IMR-90 (cell line): Measurements from ENCODE around the gene KCNG3. TPM values are rescaled to one million over a fixed set of nuclear protein-coding genes. Genes with fewer than 3 reads are reported as not detected.

Experiments used
- ATAC-seq: fragments of 200-7000 bp; cut with Tn5 transposase; 2 replicates; pipeline ENCODE4 v1.9.1; 2020; ENCODE audit warnings: low read depth, mild to moderate bottlenecking, moderate library complexity
- BruUV-seq: library from RNA; stranded (reverse); fragments of 400-500 nt; replicated peaks from 2 replicates; lab custom pipeline; 2021; lab: Mats Ljungman, UMichigan
- CTCF ChIA-PET: fragments of 300-600 bp; formaldehyde crosslinking; extraction: SDS; loops from one replicate; lab custom pipeline; 2021; ENCODE audit warnings: antibody characterized with exemption; lab: Yijun Ruan, JAX
- POLR2A ChIA-PET: fragments of 300-600 bp; sonication (Branson Sonifier 250); formaldehyde crosslinking; loops from one replicate; lab custom pipeline; 2022; ENCODE audit warnings: antibody characterized with exemption; ENCODE audit not compliant: unreplicated experiment; lab: Charles Lee
- DNase-seq: peaks from one replicate; pipeline ENCODE4 v3.0.0; 2013
- H2AFZ ChIP-seq: replicated peaks from 2 replicates; pipeline ENCODE3; 2013; ENCODE audit warnings: low read length, mild to moderate bottlenecking; ENCODE audit not compliant: poor library complexity
- H2AK5ac ChIP-seq: 2 replicates; pipeline ENCODE4 v1.6.1; 2013; ENCODE audit warnings: low read depth, low read length, inconsistent platforms
- H2AK9ac ChIP-seq: replicated peaks from 2 replicates; pipeline ENCODE3; 2013; ENCODE audit warnings: mild to moderate bottlenecking, low read depth, low read length, moderate library complexity; ENCODE audit not compliant: poor library complexity
- H2BK120ac ChIP-seq: 2 replicates; pipeline ENCODE4 v1.6.1; 2013; ENCODE audit warnings: low read depth, low read length, inconsistent platforms
- H2BK15ac ChIP-seq: 3 replicates; pipeline ENCODE4 v1.6.1; 2013; ENCODE audit warnings: low read depth, low read length, inconsistent platforms
- H2BK20ac ChIP-seq: 2 replicates; pipeline ENCODE4 v1.6.1; 2013; ENCODE audit warnings: low read depth, mild to moderate bottlenecking, inconsistent platforms, low read length, moderate library complexity
- H2BK5ac ChIP-seq: 2 replicates; pipeline ENCODE4 v1.6.1; 2013; ENCODE audit warnings: mild to moderate bottlenecking, low read depth, low read length, inconsistent platforms; ENCODE audit not compliant: poor library complexity, severe bottlenecking
- H3K14ac ChIP-seq: replicated peaks from 2 replicates; pipeline ENCODE4 v1.6.1; 2013; ENCODE audit warnings: low read depth, low read length, inconsistent platforms
- H3K18ac ChIP-seq: 2 replicates; pipeline ENCODE4 v1.6.1; 2013; ENCODE audit warnings: low read depth, low read length, control low read depth
- H3K23ac ChIP-seq: 2 replicates; pipeline ENCODE4 v1.6.1; 2013; ENCODE audit warnings: low read depth, low read length, inconsistent platforms
- H3K27ac ChIP-seq: 2 replicates; pipeline ENCODE4 v1.5.1; 2013; ENCODE audit warnings: mild to moderate bottlenecking, control low read depth, low read length; ENCODE audit not compliant: insufficient read depth
- H3K27me3 ChIP-seq: 2 replicates; pipeline ENCODE4 v1.6.1; 2013; ENCODE audit warnings: low read length; ENCODE audit not compliant: control insufficient read depth, insufficient read depth
- H3K36me3 ChIP-seq: 2 replicates; pipeline ENCODE4 v1.6.1; 2013; ENCODE audit warnings: low read length, mixed read lengths; ENCODE audit not compliant: control insufficient read depth, insufficient read depth
- H3K4ac ChIP-seq: 2 replicates; pipeline ENCODE4 v1.6.1; 2013; ENCODE audit warnings: low read depth, low read length, inconsistent platforms
- H3K4me1 ChIP-seq: 2 replicates; pipeline ENCODE4 v1.6.1; 2013; ENCODE audit warnings: low read length, mixed read lengths; ENCODE audit not compliant: control insufficient read depth, insufficient read depth
- H3K4me2 ChIP-seq: 2 replicates; pipeline ENCODE4 v1.6.1; 2013; ENCODE audit warnings: low read depth, mild to moderate bottlenecking, control low read depth, low read length, moderate library complexity
- H3K4me3 ChIP-seq: 2 replicates; pipeline ENCODE4 v1.5.1; 2013; ENCODE audit warnings: low read depth, mild to moderate bottlenecking, control low read depth, low read length, moderate library complexity; ENCODE audit not compliant: insufficient read depth
- H3K56ac ChIP-seq: 2 replicates; pipeline ENCODE4 v1.6.1; 2013; ENCODE audit warnings: low read length, inconsistent platforms; ENCODE audit not compliant: insufficient read depth; ENCODE audit errors: extremely low read depth
- H3K79me1 ChIP-seq, 2 experiments: 2 replicates each; pipeline ENCODE4 v1.6.1; 2013; ENCODE audit warnings: low read length in 2 of 2, inconsistent platforms in 1 of 2, low read depth in 1 of 2
- H3K9ac ChIP-seq: 2 replicates; pipeline ENCODE4 v1.6.1; 2013; ENCODE audit warnings: low read depth, low read length, control low read depth
- H3K9me1 ChIP-seq: 2 replicates; pipeline ENCODE4 v1.6.1; 2013; ENCODE audit warnings: low read length, inconsistent platforms; ENCODE audit not compliant: insufficient read depth
- H3K9me3 ChIP-seq: 2 replicates; pipeline ENCODE4 v1.6.1; 2013; ENCODE audit warnings: low read length; ENCODE audit not compliant: control insufficient read depth, insufficient read depth
- H4K20me1 ChIP-seq: 2 replicates; pipeline ENCODE4 v1.6.1; 2013; ENCODE audit warnings: low read length, inconsistent platforms; ENCODE audit not compliant: insufficient read depth
- H4K5ac ChIP-seq: 2 replicates; pipeline ENCODE4 v1.6.1; 2013; ENCODE audit warnings: mild to moderate bottlenecking, low read depth, low read length, control low read depth
- H4K8ac ChIP-seq, 2 experiments: 2 replicates each; pipeline ENCODE4 v1.6.1; 2013; ENCODE audit warnings: low read depth in 2 of 2, low read length in 2 of 2, control low read depth in 1 of 2, inconsistent platforms in 1 of 2
- H4K91ac ChIP-seq: 2 replicates; pipeline ENCODE4 v1.6.1; 2013; ENCODE audit warnings: low read depth, low read length, inconsistent platforms; ENCODE audit not compliant: insufficient read depth
- CHD1 ChIP-seq: IDR thresholded peaks from 2 replicates; pipeline ENCODE4 v1.6.1; 2012; ENCODE audit warnings: low read depth, low read length, improper control_type of control experiment
- RCOR1 ChIP-seq: IDR thresholded peaks from 2 replicates; pipeline ENCODE4 v1.6.1; 2012; ENCODE audit warnings: mild to moderate bottlenecking, low read length, improper control_type of control experiment; ENCODE audit not compliant: insufficient replicate concordance
- USF2 ChIP-seq: fragments of 150-350 bp; IDR thresholded peaks from 2 replicates; pipeline ENCODE4 v1.6.1; 2017; ENCODE audit warnings: mild to moderate bottlenecking, antibody characterized with exemption, low read length, low read depth
- WGBS, 2 experiments: methylation state at CpG; one replicate each; pipeline versions ENCODE4 v1.1.5 to v1.1.7; 2013; ENCODE audit warnings: missing lambda C conversion rate in 2 of 2; ENCODE audit not compliant: insufficient read length in 1 of 2; ENCODE audit errors: extremely low coverage in 2 of 2; 5-methylcytosine and 5-hydroxymethylcytosine counted together
- dilution Hi-C: fragments of 300-500 bp; cut with HindIII; formaldehyde crosslinking; loops from one replicate; pipeline ENCODE4 v1.14.3; 2018; ENCODE audit warnings: low sequenced_read_pairs; ENCODE audit not compliant: unreplicated experiment
- in situ Hi-C: fragments of 300-500 bp; cut with MboI; formaldehyde crosslinking; loops from 3 replicates; pipeline ENCODE4 v1.14.3; 2019; ENCODE audit warnings: low sequenced_read_pairs, inconsistent platforms, mixed read lengths
- intact Hi-C: fragments of 100-400 bp; cut with micrococcal nuclease; formaldehyde crosslinking; loops from 2 replicates; pipeline ENCODE4 v1.10.0; 2022
- polyA plus RNA-seq, 3 experiments: library from polyadenylated mRNA; depleted of rRNA; stranded (reverse); fragments of >200 nt; gene quantifications; 2 replicates each; pipeline ENCODE4 v1.2.3, GENCODE V29; 2012; ENCODE audit warnings: low replicate concordance in 1 of 3
- total RNA-seq: library from RNA; depleted of rRNA; stranded (reverse); fragments of >200 nt; gene quantifications from 2 replicates; pipeline ENCODE4 v1.2.3, GENCODE V29; 2012

The KCNG3 gene
- total and polyA plus RNA-seq, 2 of the 4 experiments (the other 2 are of a cell fraction): under 0.01 TPM; not detected in 1

GRCh38 chr2:42425697-42426096, 68.1 kb downstream of the KCNG3 start:
- Histone ChIP-seq H3K23ac (no peak overlapping the region), H3K18ac (no peak overlapping the region), H3K4me2 (no peak overlapping the region), H2BK15ac (no peak overlapping the region), H3K4me1 (peaks cover 7% of the 10 kb centered on the region), H2AK9ac (no peak overlapping the region), H3K36me3 (no peaks in the 10 kb centered on the region), H3K4ac (no peak overlapping the region), H4K91ac (no peak overlapping the region), H3K9me3 (no peaks in the 10 kb centered on the region), H3K14ac (no peak overlapping the region), H3K27ac (no peak overlapping the region), H3K27me3 (no peaks in the 10 kb centered on the region), H3K9ac (no peak overlapping the region), H4K5ac (no peak overlapping the region), H3K56ac (no peak overlapping the region), H2BK5ac (no peak overlapping the region), H4K8ac (no peak overlapping the region), H4K20me1 (no peaks in the 10 kb centered on the region), H3K4me3 (no peak overlapping the region), H3K9me1 (no peaks in the 10 kb centered on the region), H2AK5ac (no peak overlapping the region), H2AFZ (no peak overlapping the region), H2BK120ac (no peak overlapping the region), H2BK20ac (no peak overlapping the region), H3K79me1 (no peaks in the 10 kb centered on the region)
- whole genome bisulfite sequencing, 2 experiments: 50% methylated on average over 1 of the region's 3 CpGs; no CpG with 5 or more reads in 1 of the 2 experiments
- intact Hi-C loops: no loop called here
- ChIA-PET CTCF (no interaction called here), POLR2A (no interaction called here)
- no peak for TF ChIP-seq CHD1
- TF ChIP-seq USF2: no peak
- no peak for TF ChIP-seq RCOR1
- BruUV-seq: no TSS peak
- ATAC-seq (no peak), DNase-seq (no peak)
- in situ Hi-C loops: no loop called here
- dilution Hi-C loops: no loop called here
